ENCODE data around the gene PUM1. TPM values are rescaled to one million over a fixed set of nuclear protein-coding genes. Genes with fewer than 3 reads are reported as not detected.

The PUM1 gene
- total and polyA plus RNA-seq, 2 of the 8 experiments (the other 6 are each of a cell fraction or from before 2014, with no cell fraction given) = 122 to 177 TPM

DNA sequence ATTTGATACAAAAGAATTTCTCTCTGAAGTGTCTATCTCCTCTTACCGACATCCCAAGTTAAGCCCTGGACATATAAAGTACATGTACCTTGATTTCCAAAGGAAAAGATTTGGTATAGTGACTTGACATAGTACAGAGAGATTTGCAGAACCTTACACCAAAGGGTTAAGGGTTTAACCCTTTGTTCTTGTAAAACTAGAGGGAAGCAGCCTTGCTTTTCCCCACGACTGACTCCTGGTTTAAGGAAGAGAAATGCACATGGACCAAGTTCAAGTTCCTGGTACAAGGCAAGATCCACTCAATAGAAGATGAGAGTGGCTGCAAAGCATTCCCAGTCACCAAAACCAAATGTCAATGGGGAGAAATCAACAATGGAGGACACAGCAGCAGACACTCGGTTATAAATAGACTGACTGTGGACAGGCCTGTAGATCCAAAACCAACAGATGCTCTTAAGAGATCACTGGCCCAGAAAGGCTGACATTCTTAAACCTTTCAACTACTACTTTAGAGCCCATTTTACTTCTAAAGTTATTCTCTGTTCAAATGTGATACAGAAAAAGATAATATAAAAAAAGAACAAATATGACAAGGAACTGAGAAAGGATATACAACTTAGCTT, 69.4 kb downstream of the PUM1 start:
- Histone ChIP-seq H3K79me2 (ENCODE audit: control insufficient read depth in 1 of 2, insufficient read depth in 2 of 2, low read length in 2 of 2) (peaks cover 7 to 95% of the 10 kb centered on the region in 2 experiments), H3K18ac (ENCODE audit: extremely low read depth, low read length) (no peak overlapping the region), H3K23ac (ENCODE audit: insufficient read length) (no peak overlapping the region), H4K20me1 (replicated peaks in 1 of 2; ENCODE audit: control insufficient read depth in 1 of 2, insufficient read depth in 2 of 2, low read length in 2 of 2) (peaks cover 13 to 16% of the 10 kb centered on the region in 2 experiments), H3K56ac (replicated peaks; ENCODE audit: insufficient read length, low read depth, low read length) (no peak overlapping the region), H2BK120ac (replicated peaks; ENCODE audit: low read depth, low read length) (no peak overlapping the region), H2AFZ (ENCODE audit: low read length) (no peak overlapping the region), H2BK20ac (ENCODE audit: low read length) (no peak overlapping the region), H3K4me1 (replicated peaks in 1 of 4; ENCODE audit: control insufficient read depth in 3 of 4, insufficient read depth in 4 of 4, low read length in 3 of 4) (peaks cover 0 to 5% (median 2%) of the 10 kb centered on the region in 4 experiments; a peak in 2 of 7 replicates), H3K4me2 (ENCODE audit: insufficient read depth in 1 of 2, low read depth in 2 of 2, low read length in 2 of 2) (no peak overlapping the region), H3K79me1 (ENCODE audit: low read depth, low read length) (peaks cover 9% of the 10 kb centered on the region; the same call in 1 of the 2 replicates), H3K27ac (ENCODE audit: low read depth, low read length) (no peak overlapping the region), H3K14ac (ENCODE audit: insufficient read length) (no peak overlapping the region), H4K91ac (replicated peaks; ENCODE audit: insufficient read length, low read length) (no peak overlapping the region), H2AK5ac (ENCODE audit: low read depth, low read length) (no peak overlapping the region), H3K9ac (replicated peaks in 1 of 4; ENCODE audit: extremely low read depth in 1 of 4, low read depth in 3 of 4, low read length in 3 of 4) (no peak overlapping the region), H2BK15ac (ENCODE audit: low read length) (no peak overlapping the region), H2BK5ac (ENCODE audit: low read depth, low read length) (no peak overlapping the region), H3K36me3 (ENCODE audit: control insufficient read depth in 2 of 4, insufficient read depth in 4 of 4, low read length in 3 of 4) (peaks cover 8 to 46% (median 22%) of the 10 kb centered on the region in 4 experiments), H4K5ac (ENCODE audit: insufficient read length, low read depth, low read length) (no peak overlapping the region), H4K8ac (ENCODE audit: extremely low read depth, insufficient read depth, low read length) (no peak overlapping the region), H3K23me2 (ENCODE audit: low read depth, low read length) (no peaks in the 10 kb centered on the region), H3K4ac (replicated peaks; ENCODE audit: insufficient read length, low read depth, low read length) (no peak overlapping the region), H2BK12ac (ENCODE audit: low read depth, low read length) (no peak overlapping the region), H3K27me3 (replicated peaks in 1 of 4; ENCODE audit: control insufficient read depth in 3 of 4, extremely low read depth in 1 of 4, insufficient read depth in 3 of 4, low read length in 3 of 4) (no peaks in the 10 kb centered on the region), H3K4me3 (ENCODE audit: extremely low read depth in 1 of 4, insufficient read depth in 2 of 4, low read depth in 3 of 4, low read length in 4 of 4) (no peak overlapping the region), H3K9me3 (ENCODE audit: insufficient read depth in 2 of 2, low read depth in 1 of 2, low read length in 1 of 2) (no peaks in the 10 kb centered on the region)
- WGBS, 2 experiments (ENCODE audit: extremely low coverage in 1 of 2, insufficient coverage in 1 of 2, insufficient read length in 1 of 2, insufficient replicate concordance in 2 of 2, low coverage in 1 of 2, low lambda C conversion rate in 2 of 2, missing lambda C conversion rate in 1 of 2) = 71% methylated on average over 3 of the region's 3 CpGs; no CpG with 5 or more reads in 1 of the 2 experiments
- FAIRE-seq (no peak), DNase-seq (ENCODE audit: low read depth in 1 of 2, low spot score in 2 of 2) (no peak)
- CTCF ChIA-PET (ENCODE audit: partially characterized antibody) = interaction anchor here (0.7 to 1.9 kb wide), 4 partner anchors 12 to 1799 kb away, joined by 3 to 5 read pairs (median 4); no protein-coding TSS in a partner anchor
- TF ChIP-seq HDAC2 (IDR thresholded peaks at IDR 0.05; ENCODE audit: borderline replicate concordance in 1 of 2, low read depth in 2 of 2, low read length in 2 of 2) (no peak), FOSL1 (IDR thresholded peaks at IDR 0.05; ENCODE audit: insufficient read depth, low read depth, low read length) (no peak), SUZ12 (IDR thresholded peaks at IDR 0.05; ENCODE audit: low read length) (no peak), RXRA (IDR thresholded peaks at IDR 0.05; ENCODE audit: insufficient read depth, low read depth, low read length) (no peak), EGR1 (IDR thresholded peaks at IDR 0.05; ENCODE audit: borderline replicate concordance, low read depth, low read length) (no peak)
- POLR2A ChIA-PET (ENCODE audit: partially characterized antibody) = no interaction called here

All from H1 (cell line).